ENCODE data around the gene AIMP2.
"Not testable (repeated sequence)": the region's sequence is repeated elsewhere in the genome, so short reads cannot be mapped to it uniquely, and the experiment has no call there.

The AIMP2 gene

GRCh38 chr7:6008668-6009611 lies at the start of gene AIMP2, which contains the start of gene PMS2:
Gene AIMP2 (plus strand): TSS chr7:6009272. CDS start chr7:6009364, 92 bp downstream.
Gene PMS2 (minus strand): TSS chr7:6009049. CDS start chr7:6009019, 30 bp downstream.
- peaks cover 4% of the 10 kb centered on the region for H3K36me3 Mint-ChIP-seq (ENCODE audit: low read depth)
- peak within 1 kb of the TSS; percentile 94 for H3K27ac Mint-ChIP-seq
- peak within 1 kb of the TSS; percentile 94 for H3K4me3 Mint-ChIP-seq
- H3K4me1 Mint-ChIP-seq (ENCODE audit: low read depth): peaks cover 25% of the 10 kb centered on the region
- H3K27me3 Mint-ChIP-seq (ENCODE audit: low read depth): no peaks in the 10 kb centered on the region
- H3K9me3 Mint-ChIP-seq: no peaks in the 10 kb centered on the region

GRCh38 chr7:5963205-5963604 lies 45.9 kb upstream of the AIMP2 start:
- H3K4me1 Mint-ChIP-seq (ENCODE audit: low read depth); H3K27ac Mint-ChIP-seq; H3K9me3 Mint-ChIP-seq: not testable (repeated sequence)

GRCh38 chr7:5963810-5964209 lies 45.3 kb upstream of the AIMP2 start:
- not testable (repeated sequence) for H3K36me3 Mint-ChIP-seq (ENCODE audit: low read depth); H3K4me3 Mint-ChIP-seq; H3K9me3 Mint-ChIP-seq; H3K27me3 Mint-ChIP-seq (ENCODE audit: low read depth); H3K27ac Mint-ChIP-seq; H3K4me1 Mint-ChIP-seq (ENCODE audit: low read depth)

More at GRCh38 chr7:5963205-5963604, 45.9 kb upstream of the AIMP2 start:
- not testable (repeated sequence) for H3K36me3 Mint-ChIP-seq (ENCODE audit: low read depth); H3K4me3 Mint-ChIP-seq; H3K27me3 Mint-ChIP-seq (ENCODE audit: low read depth)

GRCh38 chr7:5970347-5970911 lies 38.6 kb upstream of the AIMP2 start, which contains the start of gene RSPH10B:
Gene RSPH10B (minus strand): TSS chr7:5970689. CDS start chr7:5967116, 3,573 bp downstream.
- not testable (repeated sequence) for H3K27ac Mint-ChIP-seq; H3K9me3 Mint-ChIP-seq; H3K36me3 Mint-ChIP-seq (ENCODE audit: low read depth); H3K4me1 Mint-ChIP-seq (ENCODE audit: low read depth); H3K4me3 Mint-ChIP-seq; H3K27me3 Mint-ChIP-seq (ENCODE audit: low read depth)

- H3K27ac Mint-ChIP-seq; H3K4me1 Mint-ChIP-seq (ENCODE audit: low read depth); H3K9me3 Mint-ChIP-seq; H3K4me3 Mint-ChIP-seq; H3K36me3 Mint-ChIP-seq (ENCODE audit: low read depth); H3K27me3 Mint-ChIP-seq (ENCODE audit: low read depth): not testable (repeated sequence)
Observed at GRCh38 chr7:5973580-5973979, 35.5 kb upstream of the AIMP2 start.

GRCh38 chr7:5979680-5980314 lies 29.3 kb upstream of the AIMP2 start:
- not testable (repeated sequence) for H3K27ac Mint-ChIP-seq; H3K4me1 Mint-ChIP-seq (ENCODE audit: low read depth); H3K27me3 Mint-ChIP-seq (ENCODE audit: low read depth); H3K9me3 Mint-ChIP-seq; H3K4me3 Mint-ChIP-seq
- peaks cover 14% of the 10 kb centered on the region for H3K36me3 Mint-ChIP-seq (ENCODE audit: low read depth)

- H3K4me1 Mint-ChIP-seq (ENCODE audit: low read depth); H3K27me3 Mint-ChIP-seq (ENCODE audit: low read depth); H3K4me3 Mint-ChIP-seq; H3K27ac Mint-ChIP-seq; H3K9me3 Mint-ChIP-seq: not testable (repeated sequence)
- peaks cover 12% of the 10 kb centered on the region for H3K36me3 Mint-ChIP-seq (ENCODE audit: low read depth)
Observed at GRCh38 chr7:5987061-5987460, 22.0 kb upstream of the AIMP2 start.

- Mint-ChIP-seq H3K4me3 (no peak overlapping the region), H3K27me3 (ENCODE audit: low read depth) (no peaks in the 10 kb centered on the region), H3K27ac (no peak overlapping the region), H3K9me3 (no peaks in the 10 kb centered on the region), H3K4me1 (ENCODE audit: low read depth) (peaks cover 3% of the 10 kb centered on the region), H3K36me3 (ENCODE audit: low read depth) (peaks cover 20% of the 10 kb centered on the region)
Observed at GRCh38 chr7:5997210-5997808, 11.8 kb upstream of the AIMP2 start.

- Mint-ChIP-seq H3K4me1 (ENCODE audit: low read depth) (peaks cover 20% of the 10 kb centered on the region), H3K36me3 (ENCODE audit: low read depth) (peaks cover 3% of the 10 kb centered on the region), H3K27ac (peak overlapping the region; percentile 7), H3K9me3 (no peaks in the 10 kb centered on the region), H3K4me3 (peak overlapping the region; percentile 15), H3K27me3 (ENCODE audit: low read depth) (no peaks in the 10 kb centered on the region)
Observed at GRCh38 chr7:6007386-6007785, 1.7 kb upstream of the AIMP2 start.

GRCh38 chr7:6007835-6008590 lies 1.1 kb upstream of the AIMP2 start:
- not testable (repeated sequence) for H3K27me3 Mint-ChIP-seq (ENCODE audit: low read depth); H3K36me3 Mint-ChIP-seq (ENCODE audit: low read depth); H3K9me3 Mint-ChIP-seq
- Mint-ChIP-seq H3K4me3 (peak overlapping the region; percentile 94), H3K27ac (peak overlapping the region; percentile 57), H3K4me1 (ENCODE audit: low read depth) (peaks cover 25% of the 10 kb centered on the region)

GRCh38 chr7:6010370-6010769 lies 1.3 kb downstream of the AIMP2 start:
- Mint-ChIP-seq H3K27ac (peak overlapping the region; percentile 20), H3K4me3 (peak overlapping the region; percentile 75), H3K36me3 (ENCODE audit: low read depth) (peaks cover 11% of the 10 kb centered on the region), H3K4me1 (ENCODE audit: low read depth) (peaks cover 25% of the 10 kb centered on the region)
- not testable (repeated sequence) for H3K27me3 Mint-ChIP-seq (ENCODE audit: low read depth); H3K9me3 Mint-ChIP-seq

- Mint-ChIP-seq H3K27me3 (ENCODE audit: low read depth) (no peaks in the 10 kb centered on the region), H3K9me3 (no peaks in the 10 kb centered on the region), H3K4me3 (no peak overlapping the region)
Observed at GRCh38 chr7:6011541-6011940, 2.5 kb downstream of the AIMP2 start.

GRCh38 chr7:6012355-6013104 lies 3.5 kb downstream of the AIMP2 start:
- Mint-ChIP-seq H3K27ac (no peak overlapping the region), H3K36me3 (ENCODE audit: low read depth) (peaks cover 18% of the 10 kb centered on the region)

More at GRCh38 chr7:6011541-6011940, 2.5 kb downstream of the AIMP2 start:
- peaks cover 17% of the 10 kb centered on the region for H3K36me3 Mint-ChIP-seq (ENCODE audit: low read depth)
- H3K27ac Mint-ChIP-seq: no peak overlapping the region
- H3K4me1 Mint-ChIP-seq (ENCODE audit: low read depth): peaks cover 22% of the 10 kb centered on the region

More at GRCh38 chr7:6012355-6013104, 3.5 kb downstream of the AIMP2 start:
- Mint-ChIP-seq H3K27me3 (ENCODE audit: low read depth) (no peaks in the 10 kb centered on the region), H3K4me1 (ENCODE audit: low read depth) (peaks cover 20% of the 10 kb centered on the region), H3K4me3 (no peak overlapping the region), H3K9me3 (no peaks in the 10 kb centered on the region)

Measured in T-helper 1 cell treated with Interleukin-12 subunit alpha and Interleukin-12 subunit beta and Interleukin-4 antibody, amounts not matched to agents 30 μg/mL and 1 μg/mL, for 36 hours (primary cell).